ENCODE measurements around the gene ADCY5.

- TF ChIP-seq POLR2A (IDR thresholded peaks at IDR 0.05), result no peak
- TF ChIP-seq CTCF (IDR thresholded peaks at IDR 0.05), result no peak
- no peak for TF ChIP-seq EP300 (IDR thresholded peaks at IDR 0.05)
These were observed 117.2 kb downstream of the ADCY5 start for GRCh38 chr3:123331651-123332050.
